Vagina (tissue), 2 donors: ENCODE results near the gene COMMD8. TPM values are rescaled to one million over a fixed set of nuclear protein-coding genes. Genes with fewer than 3 reads are reported as not detected.

Source experiments
- DNase-seq, 2 donors: peaks; one replicate each; pipeline ENCODE4 v3.0.0-alpha.2; 2017; ENCODE audit errors: extremely low spot score in 2 of 2
- H3K27ac ChIP-seq: fragments of 200-600 bp; sonication (generic); one replicate; pipeline ENCODE4 v1.5.1; 2019
- H3K27me3 ChIP-seq: fragments of 200-600 bp; sonication (generic); one replicate; pipeline ENCODE4 v1.5.1; 2019
- H3K36me3 ChIP-seq, 2 donors: fragments of 200-600 bp; sonication (generic); one replicate each; pipeline ENCODE4 v1.5.1; 2017 to 2019
- H3K4me1 ChIP-seq: fragments of 200-600 bp; sonication (generic); one replicate; pipeline ENCODE4 v1.5.1; 2019
- H3K4me3 ChIP-seq, 2 donors: fragments of 200-600 bp; sonication (generic); 1 replicate in 1 of 2; 2 replicates in 1 of 2; pipeline ENCODE4 v1.5.1; 2016 to 2019
- H3K9me3 ChIP-seq: fragments of 200-600 bp; sonication (generic); one replicate; pipeline ENCODE4 v1.5.1; 2019
- POLR2A ChIP-seq, 2 donors: fragments of 450-650 bp; IDR thresholded peaks; one replicate each; pipeline ENCODE4 v1.6.1; 2017; ENCODE audit warnings: antibody characterized with exemption in 2 of 2, mild to moderate bottlenecking in 2 of 2, moderate library complexity in 2 of 2
- POLR2AphosphoS5 ChIP-seq, 2 donors: sonication (generic); formaldehyde crosslinking; IDR thresholded peaks; one replicate each; pipeline ENCODE4 v1.9.0; 2017; ENCODE audit warnings: antibody characterized with exemption in 2 of 2, mild to moderate bottlenecking in 2 of 2, low read depth in 1 of 2; ENCODE audit not compliant: insufficient read depth in 1 of 2
- intact Hi-C: fragments of 100-400 bp; cut with DNase I; formaldehyde crosslinking; loops from one replicate; pipeline ENCODE4 v1.15.1; 2023
- total RNA-seq: library from RNA; depleted of rRNA; stranded (reverse); fragments of >200 nt; gene quantifications from one replicate; pipeline ENCODE4 v1.2.3, GENCODE V29; 2016
- TF ChIP-seq, protein P1 (sequence below), 3 experiments: fragments of 450-650 bp in 2 of 3; fragments of 200-600 bp in 1 of 3; sonication (generic) in 1 of 3; IDR thresholded peaks; one replicate each; pipeline ENCODE4 v1.5.1; 2017 to 2019; ENCODE audit warnings: antibody characterized with exemption in 3 of 3, mild to moderate bottlenecking in 2 of 3, moderate library complexity in 2 of 3

The COMMD8 gene
- total RNA-seq, 1 donor from 2014 or later = 8.8 TPM

DNA sequence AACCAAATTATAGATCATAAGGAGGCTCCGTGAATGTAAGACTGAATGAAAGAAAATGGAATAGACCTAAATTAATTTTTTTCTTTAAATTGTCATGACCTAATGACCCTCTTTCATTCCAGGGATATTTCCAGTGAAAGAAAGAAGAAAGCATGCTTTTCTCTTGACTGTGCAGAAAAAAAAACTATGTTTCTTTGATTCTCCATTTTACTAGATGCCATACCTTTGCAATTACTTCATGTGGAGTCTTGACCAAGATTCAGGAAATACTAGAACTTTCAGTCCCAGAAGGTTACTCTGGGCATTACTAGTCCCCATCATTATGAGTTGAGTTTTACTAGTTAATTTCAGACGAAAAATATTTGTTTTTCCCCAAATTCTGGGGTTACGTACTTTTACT, 6.4 kb upstream of the COMMD8 start:
- intact Hi-C loops = no loop called here
- Histone ChIP-seq H3K27ac (no peak overlapping the region), H3K27me3 (no peaks in the 10 kb centered on the region), H3K4me1 (no peaks in the 10 kb centered on the region), H3K9me3 (no peaks in the 10 kb centered on the region), H3K4me3 (no peak overlapping the region), H3K36me3 (no peaks in the 10 kb centered on the region)
- TF ChIP-seq POLR2A (IDR thresholded peaks at IDR 0.05) = no peak
- TF ChIP-seq, protein P1, sequence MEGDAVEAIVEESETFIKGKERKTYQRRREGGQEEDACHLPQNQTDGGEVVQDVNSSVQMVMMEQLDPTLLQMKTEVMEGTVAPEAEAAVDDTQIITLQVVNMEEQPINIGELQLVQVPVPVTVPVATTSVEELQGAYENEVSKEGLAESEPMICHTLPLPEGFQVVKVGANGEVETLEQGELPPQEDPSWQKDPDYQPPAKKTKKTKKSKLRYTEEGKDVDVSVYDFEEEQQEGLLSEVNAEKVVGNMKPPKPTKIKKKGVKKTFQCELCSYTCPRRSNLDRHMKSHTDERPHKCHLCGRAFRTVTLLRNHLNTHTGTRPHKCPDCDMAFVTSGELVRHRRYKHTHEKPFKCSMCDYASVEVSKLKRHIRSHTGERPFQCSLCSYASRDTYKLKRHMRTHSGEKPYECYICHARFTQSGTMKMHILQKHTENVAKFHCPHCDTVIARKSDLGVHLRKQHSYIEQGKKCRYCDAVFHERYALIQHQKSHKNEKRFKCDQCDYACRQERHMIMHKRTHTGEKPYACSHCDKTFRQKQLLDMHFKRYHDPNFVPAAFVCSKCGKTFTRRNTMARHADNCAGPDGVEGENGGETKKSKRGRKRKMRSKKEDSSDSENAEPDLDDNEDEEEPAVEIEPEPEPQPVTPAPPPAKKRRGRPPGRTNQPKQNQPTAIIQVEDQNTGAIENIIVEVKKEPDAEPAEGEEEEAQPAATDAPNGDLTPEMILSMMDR (IDR thresholded peaks at IDR 0.05) = no peak
- no peak for TF ChIP-seq POLR2AphosphoS5 (IDR thresholded peaks at IDR 0.05; ENCODE audit: insufficient read depth in 1 of 2, low read depth in 1 of 2)
- no peak for DNase-seq

DNA sequence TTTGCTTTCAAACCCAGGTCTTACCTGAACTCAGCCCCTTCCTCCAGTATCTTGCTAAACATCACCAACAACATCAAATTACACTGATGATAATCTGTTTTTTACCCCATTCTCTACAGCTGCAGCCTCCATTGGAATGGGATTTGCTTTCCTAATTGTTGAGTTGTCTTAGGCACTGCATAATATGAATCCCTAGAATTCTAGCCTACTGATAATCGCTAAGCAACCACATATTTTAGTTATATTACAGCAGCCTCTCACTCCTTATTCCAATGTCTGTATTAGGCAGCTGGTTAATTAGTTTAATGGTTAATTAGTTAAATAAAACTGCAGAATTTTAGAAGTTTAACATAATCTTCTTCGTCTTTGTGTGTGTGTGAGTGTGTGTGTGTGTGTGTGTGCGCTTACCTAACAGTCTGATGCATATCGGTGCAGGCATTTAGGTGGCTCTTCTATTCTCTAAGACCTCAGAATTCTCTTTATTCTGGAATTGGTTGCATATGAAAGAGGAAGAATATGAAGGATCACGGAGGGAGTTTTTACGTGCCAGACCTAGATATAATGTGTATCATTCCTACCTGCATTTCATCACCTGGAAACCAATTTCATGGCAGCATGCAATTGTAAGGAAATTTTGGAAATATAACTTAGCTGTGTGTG, 5.3 kb upstream of the COMMD8 start:
- no peak overlapping the region for H3K27ac ChIP-seq
- TF ChIP-seq, protein P1 (IDR thresholded peaks at IDR 0.05) = no peak
- TF ChIP-seq POLR2A (IDR thresholded peaks at IDR 0.05) (no peak), POLR2AphosphoS5 (IDR thresholded peaks at IDR 0.05; ENCODE audit: insufficient read depth in 1 of 2, low read depth in 1 of 2) (no peak)
- H3K9me3 ChIP-seq = no peaks in the 10 kb centered on the region
- H3K4me3 ChIP-seq = no peak overlapping the region
- no peaks in the 10 kb centered on the region for H3K27me3 ChIP-seq
- no peak for DNase-seq
- no peaks in the 10 kb centered on the region for H3K36me3 ChIP-seq
- intact Hi-C loops = no loop called here
- no peaks in the 10 kb centered on the region for H3K4me1 ChIP-seq

DNA sequence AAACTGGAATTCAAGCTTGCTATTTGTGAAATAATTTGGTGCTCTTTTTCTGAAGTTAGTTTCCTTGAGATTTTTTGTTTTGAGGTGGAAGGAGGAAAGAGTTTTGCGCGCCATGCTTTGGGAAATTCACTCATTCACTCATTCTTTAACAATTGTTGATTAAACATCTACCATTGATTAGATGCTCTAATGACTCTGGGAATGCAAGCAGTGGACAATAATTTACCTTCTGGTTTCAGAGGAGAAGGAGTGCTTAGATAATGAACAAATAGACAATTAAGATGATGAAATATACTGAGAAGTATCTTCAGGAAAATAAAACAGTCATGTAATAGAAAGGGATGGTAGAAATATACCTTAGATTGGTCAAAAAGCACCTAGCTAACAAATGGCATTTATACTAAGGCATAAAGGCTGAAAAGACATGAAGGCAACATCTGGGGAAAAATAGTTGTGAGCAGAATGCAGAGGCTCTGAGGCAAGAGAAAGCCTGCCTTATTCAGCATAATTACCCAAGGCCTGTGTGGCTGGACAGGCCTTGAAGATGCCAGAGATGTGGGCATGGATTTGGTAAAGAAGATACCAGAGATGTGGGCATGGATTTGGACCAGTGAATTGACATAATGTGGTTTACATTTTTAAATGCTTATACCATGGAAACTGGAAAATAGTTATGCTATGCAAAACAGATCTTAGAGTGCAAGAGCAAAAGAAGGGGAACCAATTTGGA, 2.7 kb upstream of the COMMD8 start:
- DNase-seq = no peak
- H3K4me1 ChIP-seq = peaks cover 9% of the 10 kb centered on the region
- TF ChIP-seq POLR2A (IDR thresholded peaks at IDR 0.05) = no peak
- no peak for TF ChIP-seq POLR2AphosphoS5 (IDR thresholded peaks at IDR 0.05; ENCODE audit: insufficient read depth in 1 of 2, low read depth in 1 of 2)
- TF ChIP-seq, protein P1 (IDR thresholded peaks at IDR 0.05) = no peak
- no peaks in the 10 kb centered on the region for H3K27me3 ChIP-seq
- H3K4me3 ChIP-seq = no peak overlapping the region
- intact Hi-C loops = no loop called here
- no peaks in the 10 kb centered on the region for H3K36me3 ChIP-seq
- H3K9me3 ChIP-seq = no peaks in the 10 kb centered on the region
- H3K27ac ChIP-seq = no peak overlapping the region

DNA sequence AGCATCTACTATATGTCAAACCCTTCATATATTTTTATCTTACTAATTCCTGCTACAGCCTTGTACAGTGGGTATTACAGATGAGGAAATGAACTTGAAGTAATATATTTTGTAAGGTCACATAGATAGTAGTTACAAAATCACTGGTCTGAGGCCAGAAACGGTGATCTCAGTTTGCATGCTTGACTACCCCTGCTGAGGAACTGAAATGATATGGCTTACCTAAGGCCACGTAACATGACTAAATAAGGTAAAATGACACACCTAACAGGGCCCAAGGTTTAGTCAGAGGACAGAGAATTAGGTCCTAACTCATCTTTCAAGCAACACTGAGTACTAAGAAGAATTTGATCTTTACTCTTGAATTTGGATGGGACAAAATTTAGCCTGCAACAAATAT, 1.5 kb upstream of the COMMD8 start:
- no peaks in the 10 kb centered on the region for H3K36me3 ChIP-seq
- intact Hi-C loops = no loop called here
- TF ChIP-seq POLR2AphosphoS5 (IDR thresholded peaks at IDR 0.05; ENCODE audit: insufficient read depth in 1 of 2, low read depth in 1 of 2) (no peak), POLR2A (IDR thresholded peaks at IDR 0.05) (no peak)
- TF ChIP-seq, protein P1 (IDR thresholded peaks at IDR 0.05) = no peak
- H3K9me3 ChIP-seq = no peaks in the 10 kb centered on the region
- no peak overlapping the region for H3K27ac ChIP-seq
- H3K27me3 ChIP-seq = no peaks in the 10 kb centered on the region
- no peak overlapping the region for H3K4me3 ChIP-seq
- DNase-seq = no peak
- H3K4me1 ChIP-seq = peaks cover 9% of the 10 kb centered on the region

DNA sequence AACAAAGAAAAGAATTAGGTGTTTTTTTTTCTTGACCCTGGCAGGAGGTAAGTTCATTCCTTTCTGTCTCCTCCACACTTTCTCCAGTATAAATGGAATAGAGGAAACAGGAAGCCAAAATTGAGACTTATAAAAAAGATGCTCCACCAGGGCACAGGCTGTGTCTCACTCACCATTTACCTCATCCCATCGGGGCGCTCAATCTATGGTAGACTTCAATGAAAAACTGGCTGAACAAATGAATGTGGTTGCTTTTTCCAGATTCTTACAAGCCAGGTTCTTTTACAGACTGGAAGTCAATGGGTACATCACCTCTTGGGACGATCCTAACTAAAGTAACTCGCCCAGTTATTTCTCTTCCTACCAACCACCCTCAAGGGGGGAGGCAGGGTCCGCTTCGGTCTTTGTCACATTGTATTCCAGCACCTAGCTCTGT, 685 bp downstream of the COMMD8 start:
- Histone ChIP-seq H3K27ac (peak overlapping the region; percentile 92), H3K4me1 (peaks cover 9% of the 10 kb centered on the region), H3K9me3 (no peaks in the 10 kb centered on the region), H3K27me3 (no peaks in the 10 kb centered on the region), H3K4me3 (peak overlapping the region; percentile 94 to 96), H3K36me3 (peaks cover 0 to 5% of the 10 kb centered on the region in 2 donors)
- TF ChIP-seq POLR2AphosphoS5 (IDR thresholded peaks at IDR 0.05; ENCODE audit: insufficient read depth in 1 of 2, low read depth in 1 of 2) (no peak), POLR2A (IDR thresholded peaks at IDR 0.05) (no peak)
- TF ChIP-seq, protein P1 (IDR thresholded peaks at IDR 0.05) = no peak
- intact Hi-C loops = no loop called here
- no peak for DNase-seq
